ENCODE results near the gene AHRR.

The AHRR gene

DNA sequence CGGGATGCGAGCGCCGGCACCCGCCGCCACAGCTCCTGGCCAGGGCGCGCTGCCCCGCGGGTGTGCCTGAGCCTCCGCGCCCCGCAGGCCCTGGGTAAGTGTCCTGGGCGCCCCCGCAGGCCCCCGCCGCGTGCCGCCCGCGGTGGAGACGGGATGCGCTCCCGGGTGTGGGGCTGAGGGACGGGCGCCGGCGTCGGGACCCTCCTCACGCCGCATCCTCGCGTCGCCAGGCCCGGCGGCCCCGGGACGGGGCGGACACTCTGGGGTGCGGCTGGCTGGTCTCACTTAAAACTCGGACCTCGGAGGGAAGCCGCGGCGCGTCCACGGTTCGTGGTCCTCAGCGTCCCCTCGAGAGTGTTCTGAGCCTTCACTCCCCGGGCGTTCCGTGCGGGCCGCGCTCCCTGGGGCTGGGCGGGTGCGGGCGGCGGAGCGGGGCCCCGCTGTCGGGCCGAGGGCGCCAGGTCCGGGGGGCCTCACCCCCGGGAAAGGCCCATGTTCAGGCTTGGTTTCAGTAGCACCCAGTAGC is 275 bp downstream of the AHRR start:
- no peak for DNase-seq

DNA sequence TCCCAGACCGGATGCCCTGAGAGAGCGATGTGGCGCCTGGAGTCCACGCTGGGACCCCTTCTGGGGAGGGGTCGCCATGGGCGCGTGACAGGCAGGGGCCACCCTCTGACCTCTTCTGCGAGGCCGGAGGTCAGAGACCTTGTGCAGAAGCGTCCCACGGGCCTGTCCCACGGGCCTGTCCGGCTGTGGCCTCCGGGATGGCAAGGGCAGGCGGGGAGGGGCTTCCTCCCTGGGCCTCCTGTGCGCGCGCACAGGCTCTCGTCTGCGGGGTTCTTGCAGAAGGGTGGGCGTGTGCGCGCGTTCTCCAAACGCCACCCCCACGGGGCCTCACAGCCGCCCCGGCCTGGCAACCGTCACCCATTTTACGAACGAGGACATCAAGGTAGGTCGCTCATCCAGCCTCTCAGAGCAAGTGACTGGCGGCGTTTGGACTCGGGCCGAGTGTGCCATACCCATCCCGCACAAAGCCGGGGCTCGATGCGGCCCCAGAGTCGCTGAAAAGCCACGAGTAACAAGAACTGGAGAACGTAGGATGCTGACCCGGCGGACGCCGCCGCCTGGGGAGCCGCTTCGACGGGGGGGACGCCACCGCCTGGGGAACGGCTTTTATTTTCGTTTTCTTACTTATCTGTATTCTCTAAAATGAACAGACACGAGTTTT is 897 bp downstream of the AHRR start:
- no peak for DNase-seq

DNA sequence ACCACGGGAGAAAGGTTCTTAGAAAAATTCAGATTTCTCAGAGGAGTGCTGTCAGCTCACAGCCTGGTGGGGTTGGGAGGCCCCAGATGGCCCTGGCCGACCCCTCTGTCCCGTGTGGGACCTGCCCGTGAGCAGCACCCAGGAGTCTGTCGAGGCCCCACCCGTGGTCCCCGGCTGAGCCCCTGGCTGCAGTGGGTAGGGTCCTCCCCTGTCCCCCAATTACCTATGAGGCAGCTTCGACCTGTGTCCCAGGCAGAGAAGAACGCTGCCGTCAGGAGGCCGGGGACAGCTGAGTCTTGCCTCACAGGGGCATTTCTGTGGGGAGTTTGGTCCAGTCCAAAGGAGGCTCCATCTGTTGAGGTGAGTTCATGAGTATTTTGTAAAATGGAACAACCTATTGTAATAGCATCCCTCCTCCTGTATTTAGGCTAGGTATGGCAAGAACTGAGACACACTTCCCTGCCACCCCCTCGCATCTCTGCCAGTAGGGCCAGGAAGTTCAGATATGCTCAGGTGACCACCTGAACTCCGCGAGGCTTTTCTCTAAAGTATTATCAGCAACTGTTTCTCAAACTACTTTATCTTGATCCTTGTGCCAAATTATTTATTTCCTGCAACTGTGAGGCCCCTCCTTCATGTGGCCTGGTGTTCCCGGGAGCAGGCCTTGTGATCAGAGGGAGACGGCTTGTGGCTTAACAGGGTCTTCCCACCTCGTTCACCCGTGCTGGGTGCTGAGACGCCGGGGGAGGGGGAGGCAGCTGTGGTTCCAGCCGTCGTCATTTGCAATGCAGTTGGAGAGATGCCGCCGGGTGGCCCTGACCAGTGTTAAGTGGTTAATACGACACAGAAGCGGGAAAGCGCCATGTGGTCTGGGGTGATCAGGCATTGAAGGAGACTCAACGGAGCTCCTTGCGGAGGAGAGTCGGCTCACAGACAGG is 1.7 kb downstream of the AHRR start:
- no peak for DNase-seq

DNA sequence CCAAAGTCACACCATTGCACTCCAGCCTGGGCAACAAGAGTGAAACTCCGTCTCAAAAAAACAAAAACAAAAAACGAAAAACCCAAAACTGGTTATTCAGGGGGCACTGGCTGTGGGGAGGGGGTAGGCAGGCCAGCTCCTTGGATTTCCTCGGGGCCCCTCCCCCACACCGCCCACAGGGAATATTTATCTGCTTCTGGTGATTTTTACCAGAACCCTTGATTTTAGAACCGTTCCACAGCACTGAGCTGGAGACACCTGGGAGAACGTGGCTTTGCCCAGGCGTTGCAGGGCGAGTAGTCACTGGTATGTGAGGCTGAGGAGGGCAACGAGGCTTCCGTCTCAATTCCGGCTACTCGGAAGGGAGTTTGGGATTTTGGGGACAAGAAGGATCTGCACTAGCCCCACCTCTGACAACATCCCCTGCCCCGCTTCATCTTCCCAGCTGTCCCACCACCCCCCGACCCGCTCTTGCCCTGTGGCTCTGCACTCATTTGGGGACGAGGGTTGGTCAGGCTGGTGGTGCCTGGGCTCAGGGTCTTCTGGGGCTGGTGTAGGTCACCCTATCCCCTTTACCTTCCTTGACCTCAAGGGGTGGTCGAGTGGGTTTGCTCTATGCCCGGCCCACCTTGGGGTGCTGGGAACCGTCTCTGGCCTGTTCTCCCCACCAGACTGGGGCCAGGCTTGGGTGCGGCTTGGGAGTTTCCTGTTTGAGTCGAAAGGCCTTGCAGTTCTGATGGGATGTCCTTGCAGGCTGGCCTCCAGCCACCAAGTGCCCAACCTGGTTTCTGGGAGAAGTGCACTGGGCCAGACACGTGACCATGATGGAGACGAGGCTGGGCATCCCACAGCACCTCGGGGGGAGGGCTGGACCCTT is 3.5 kb downstream of the AHRR start:
- no peak for DNase-seq

DNA sequence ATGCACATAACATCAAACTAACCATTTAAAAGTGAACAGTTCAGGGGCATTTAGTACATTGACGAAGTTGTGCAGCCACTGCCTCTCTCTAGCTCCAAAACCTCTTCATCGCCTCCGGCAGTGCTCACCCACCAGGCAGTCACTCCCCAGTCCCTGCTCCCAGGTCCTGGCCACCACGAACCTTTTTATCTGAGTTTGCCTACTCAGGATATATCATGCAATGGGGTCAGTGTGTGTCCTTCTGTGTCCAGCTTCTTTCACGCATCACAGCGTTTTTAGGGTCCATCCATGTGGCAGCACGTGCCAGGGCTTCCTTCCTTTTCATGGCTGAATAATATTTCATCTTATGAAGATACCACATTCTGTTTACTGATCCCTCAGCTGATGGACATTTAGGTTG is 4.6 kb downstream of the AHRR start:
- DNase-seq: no peak

DNA sequence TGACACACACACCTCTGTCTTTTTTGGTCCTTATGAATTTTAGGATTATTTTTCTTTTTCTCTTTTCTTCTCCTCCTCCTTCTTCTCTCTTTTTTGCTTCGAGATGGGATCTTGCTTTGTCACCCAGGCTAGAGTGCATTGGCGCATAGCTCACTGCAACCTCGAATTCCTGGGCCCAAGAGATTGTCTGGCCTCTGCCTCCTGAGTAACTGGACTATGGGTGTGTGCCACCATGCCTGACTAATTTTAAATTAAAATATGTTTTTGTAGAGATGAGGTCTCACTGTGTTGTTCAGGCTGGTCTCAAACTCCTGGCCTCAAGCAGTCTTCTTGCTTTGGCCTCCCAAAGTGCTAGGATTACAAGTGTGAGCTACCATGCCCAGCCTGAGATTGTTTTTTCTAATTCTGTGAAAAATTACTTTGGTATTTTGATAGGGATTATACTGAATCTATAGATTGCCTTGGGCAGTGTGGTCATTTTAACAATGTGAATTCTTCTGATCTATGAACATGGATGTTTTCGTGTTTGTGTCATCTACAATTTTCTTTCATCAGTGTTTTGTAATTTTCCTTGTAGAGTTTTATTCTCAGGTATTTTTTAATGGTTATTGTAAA is 7.7 kb downstream of the AHRR start:
- no peak for DNase-seq

DNA sequence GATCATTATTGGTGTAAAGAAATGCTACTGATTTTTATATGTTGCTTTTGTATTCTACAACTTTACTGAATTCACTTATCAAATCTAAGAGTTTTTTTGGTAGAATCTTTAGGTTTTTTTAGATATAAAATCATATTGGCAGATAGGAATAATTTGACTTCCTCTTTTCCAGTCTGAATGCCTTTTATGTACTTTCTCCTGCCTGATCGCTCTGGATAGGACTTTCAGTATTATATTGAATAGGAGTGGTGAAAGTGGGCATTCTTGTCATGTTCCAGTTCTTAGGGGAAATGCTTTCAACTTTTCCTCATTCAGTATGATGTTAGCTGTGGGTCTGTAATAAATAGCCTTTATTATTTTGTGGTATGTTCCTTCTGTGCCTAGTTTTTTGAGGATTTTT is 8.3 kb downstream of the AHRR start:
- DNase-seq: no peak

DNA sequence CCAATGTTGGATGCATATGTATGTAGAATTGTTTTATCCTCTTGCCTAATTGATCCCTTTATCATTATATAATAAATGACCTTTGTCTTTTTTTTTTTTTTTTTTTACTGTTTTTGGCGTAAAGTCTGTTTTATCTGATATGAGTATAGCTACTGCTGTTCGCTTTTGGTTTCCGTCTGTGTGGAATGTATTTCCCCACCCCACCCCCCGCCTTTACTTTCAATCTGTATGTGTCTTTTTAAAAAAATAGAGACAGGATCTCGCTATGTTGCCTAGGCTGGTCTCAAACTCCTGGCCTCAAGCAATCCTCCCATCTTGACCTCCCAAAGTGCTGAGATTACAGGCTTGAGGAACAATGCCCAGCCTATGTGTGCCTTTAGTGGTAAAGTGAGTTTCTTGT is 11.3 kb downstream of the AHRR start:
- DNase-seq: no peak

DNA sequence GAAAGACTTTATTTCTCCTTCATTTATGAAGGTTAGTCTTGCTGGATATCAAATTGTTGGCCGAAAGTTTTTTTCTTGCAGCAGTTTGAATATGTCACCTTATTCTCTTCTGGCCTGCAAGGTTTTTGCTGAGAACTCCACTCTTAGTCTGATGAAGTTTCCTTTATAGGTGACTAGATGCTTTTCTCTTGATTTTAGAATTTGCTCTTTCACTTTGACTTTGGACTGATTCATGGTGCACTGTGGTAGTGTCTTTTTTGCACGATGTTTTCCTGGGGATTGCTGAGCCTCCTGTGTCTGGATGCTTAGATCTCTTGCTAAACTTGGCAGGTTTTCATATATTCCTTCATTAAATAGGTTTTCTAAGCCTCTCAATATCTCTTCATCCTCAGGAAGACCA is 12.4 kb downstream of the AHRR start:
- no peak for DNase-seq

DNA sequence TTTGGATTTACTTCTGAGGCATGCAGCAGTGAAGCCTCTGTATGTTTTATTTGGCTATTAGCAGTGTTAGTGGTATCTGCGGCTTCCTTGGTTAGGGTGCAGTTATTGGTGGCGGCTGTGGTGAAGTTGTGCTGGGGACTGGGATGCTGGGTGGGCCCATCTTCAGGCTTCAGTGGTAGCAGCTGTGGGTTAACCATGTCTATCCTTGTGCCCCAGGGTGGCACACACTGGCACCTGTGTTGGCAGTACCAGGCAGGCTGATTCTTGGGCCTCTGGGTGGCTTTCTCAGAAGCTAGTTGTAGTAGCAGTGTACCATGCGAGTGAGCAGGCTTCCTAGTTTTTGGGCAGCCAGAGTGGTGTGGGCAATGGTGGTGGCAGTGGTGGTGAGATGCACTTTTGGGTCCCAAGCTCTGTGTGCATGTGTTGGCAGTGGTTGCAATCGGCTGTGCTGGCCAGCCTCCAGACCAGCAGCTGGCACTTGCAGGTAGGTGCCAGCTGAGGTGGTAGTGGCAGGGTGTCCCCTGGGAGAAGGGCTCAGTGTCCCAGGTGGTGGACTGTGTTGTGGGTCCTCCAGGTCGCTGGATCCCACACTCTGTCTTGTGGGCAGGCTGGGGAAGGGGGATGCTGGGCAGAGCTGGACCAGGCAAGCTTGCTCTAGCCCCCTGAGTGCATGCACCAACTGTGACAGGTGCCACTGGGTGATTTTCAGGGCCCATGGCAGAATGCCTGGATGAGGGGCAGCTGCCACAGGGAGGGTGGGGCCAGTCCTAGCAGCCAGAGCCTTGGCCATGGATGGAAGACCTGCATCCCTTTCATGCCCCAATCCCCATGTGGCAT is 13.6 kb downstream of the AHRR start:
- DNase-seq: no peak

DNA sequence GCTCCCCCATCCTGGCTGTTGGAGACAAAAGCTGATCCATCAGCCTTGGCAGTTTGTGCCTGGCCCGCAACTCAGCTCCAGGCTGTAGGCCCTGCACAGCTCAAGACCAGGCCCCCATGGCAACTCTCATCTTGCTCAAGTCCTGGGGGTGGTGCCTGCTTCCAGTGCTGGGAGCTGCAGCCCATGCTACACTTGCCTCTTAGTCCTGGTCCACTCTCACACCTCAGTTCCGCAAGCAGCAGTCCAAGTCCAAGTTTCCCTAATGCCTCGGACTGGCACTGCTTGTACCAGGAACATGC is 14.2 kb downstream of the AHRR start:
- no peak for DNase-seq

DNA sequence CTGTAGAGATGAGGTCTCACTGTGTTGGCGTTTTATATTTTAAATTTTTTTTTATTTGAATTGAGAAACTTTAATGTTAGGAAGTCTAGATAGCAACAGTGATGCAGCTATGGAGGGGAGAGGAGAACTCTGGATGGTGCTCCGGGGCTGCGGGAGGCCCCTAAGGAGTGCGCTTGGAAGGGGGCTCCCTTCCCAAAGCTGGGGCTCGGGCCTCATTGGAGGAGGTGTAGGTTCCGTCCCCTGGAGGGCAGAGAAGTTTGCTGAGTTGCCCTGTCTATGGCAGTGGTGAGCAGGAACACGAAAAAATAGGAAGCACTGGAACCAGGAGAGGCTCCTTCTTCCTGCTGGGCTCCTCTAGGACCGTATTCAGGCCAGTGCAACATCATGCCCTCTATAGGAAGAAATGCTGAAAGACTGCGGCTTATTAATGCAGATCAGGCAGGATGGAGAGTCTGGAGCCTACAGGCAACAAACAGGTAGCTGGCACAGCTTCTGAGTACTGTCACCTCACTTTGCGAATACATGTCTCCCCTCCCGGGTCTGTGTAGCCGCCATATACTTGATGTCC is 16.1 kb downstream of the AHRR start:
- DNase-seq: no peak

DNA sequence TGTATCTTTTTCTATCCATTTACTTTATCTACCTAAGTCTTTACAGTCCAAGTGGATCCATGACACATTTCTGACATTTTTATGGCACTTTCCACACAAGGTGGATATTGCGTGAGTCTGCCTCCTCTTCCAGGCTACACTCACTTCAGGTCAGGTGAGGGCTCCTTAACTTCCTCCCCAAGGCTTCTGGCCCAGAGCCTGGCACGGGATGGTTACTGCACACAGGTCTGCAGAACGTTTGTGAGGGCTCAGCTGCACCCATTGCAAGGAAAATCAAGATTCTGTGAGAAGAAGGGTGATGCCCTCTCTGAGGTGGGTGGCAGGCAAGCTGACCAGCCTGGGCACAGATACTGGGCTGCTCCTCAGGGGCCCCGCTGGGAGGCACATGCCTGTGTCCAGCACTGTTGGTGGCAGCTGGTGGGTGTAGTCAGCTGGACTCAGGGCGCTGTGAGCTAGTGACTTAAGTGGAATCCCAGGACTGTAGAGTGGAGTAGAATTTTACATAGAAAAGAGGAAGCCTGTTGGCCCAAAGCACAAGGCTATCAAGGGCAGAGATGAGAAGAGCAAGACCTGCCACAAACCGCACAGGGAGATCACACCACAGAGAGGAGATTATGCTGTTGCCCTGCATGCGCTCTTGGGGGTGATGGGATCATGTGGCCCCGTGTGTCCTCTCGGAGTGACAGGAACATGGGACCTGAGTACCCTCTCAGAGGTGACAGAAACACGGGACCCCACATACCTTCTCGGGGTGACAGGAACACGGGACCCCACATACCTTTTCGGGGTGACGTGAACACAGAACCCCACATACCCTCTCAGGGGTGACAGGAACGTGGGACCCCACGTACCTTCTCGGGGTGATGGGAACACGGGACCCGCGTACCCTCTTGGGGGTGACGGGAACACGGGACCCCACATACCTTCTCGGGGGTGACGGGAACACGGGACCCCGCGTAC is 21.3 kb downstream of the AHRR start:
- DNase-seq: no peak

DNA sequence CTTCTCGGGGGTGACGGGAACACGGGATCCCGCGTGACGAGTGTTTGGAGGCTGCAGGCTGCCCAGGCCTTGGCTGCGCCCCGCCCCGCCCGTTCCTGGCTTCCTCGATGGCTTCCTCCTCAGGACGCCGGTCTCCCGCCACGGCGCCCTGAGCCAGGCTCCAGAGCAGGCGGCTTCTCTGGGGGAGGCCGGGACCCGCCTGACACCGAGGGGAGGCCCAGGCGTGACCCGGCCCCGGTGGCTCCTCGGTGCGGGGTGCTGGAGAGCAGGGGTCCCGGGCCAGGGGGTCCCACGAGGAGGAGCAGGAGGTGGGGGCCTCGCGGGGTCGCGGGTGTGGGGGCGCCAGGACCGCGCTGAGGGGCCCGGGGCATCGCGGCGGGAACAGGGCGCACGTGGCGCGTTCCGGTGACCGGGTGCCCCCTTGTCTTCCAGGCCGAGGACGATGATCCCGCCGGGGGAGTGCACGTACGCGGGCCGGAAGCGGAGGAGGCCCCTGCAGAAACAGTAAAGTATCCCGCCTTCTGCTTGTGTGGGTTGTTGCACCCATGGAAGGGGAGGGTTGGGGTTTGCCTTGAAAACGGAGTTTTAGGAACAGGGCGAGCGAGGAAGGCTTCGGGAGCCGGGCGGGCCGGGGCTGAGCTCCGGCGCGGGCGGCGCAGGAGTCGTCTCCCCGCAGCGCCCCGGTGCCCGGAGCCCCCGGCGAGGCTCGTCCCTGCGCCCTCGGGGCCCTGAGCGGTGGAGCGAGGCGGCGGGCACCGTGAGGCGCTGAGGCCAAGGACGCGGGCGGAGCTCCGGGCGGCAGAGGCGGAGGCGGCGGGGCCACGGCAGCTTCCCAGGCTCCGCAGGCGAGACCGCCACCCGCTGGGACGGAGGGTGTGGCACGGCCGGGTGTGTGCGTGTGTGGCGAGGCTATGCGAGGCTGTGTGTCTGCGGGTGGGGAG is 22.2 kb downstream of the AHRR start:
- DNase-seq: no peak

DNA sequence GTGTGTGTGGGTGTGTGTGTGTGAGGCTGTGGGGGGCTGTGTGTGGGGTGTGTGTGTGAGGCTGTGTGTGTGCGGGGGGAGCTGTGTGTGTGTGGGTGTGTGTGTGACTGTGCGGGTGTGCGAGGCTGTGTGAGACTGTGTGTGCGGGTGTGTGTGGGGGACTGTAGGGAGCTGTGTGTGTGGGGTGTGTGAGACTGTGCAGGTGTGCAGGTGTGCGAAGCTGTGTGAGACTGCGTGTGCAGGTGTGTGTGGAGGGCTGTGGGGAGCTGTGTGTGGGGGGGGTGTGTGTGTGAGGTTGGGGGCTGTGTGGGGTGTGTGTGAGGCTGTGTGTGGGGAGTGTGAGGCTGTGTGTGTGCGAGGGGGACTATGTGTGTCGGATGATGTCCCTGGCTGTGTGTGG is 23.2 kb downstream of the AHRR start:
- no peak for DNase-seq

DNA sequence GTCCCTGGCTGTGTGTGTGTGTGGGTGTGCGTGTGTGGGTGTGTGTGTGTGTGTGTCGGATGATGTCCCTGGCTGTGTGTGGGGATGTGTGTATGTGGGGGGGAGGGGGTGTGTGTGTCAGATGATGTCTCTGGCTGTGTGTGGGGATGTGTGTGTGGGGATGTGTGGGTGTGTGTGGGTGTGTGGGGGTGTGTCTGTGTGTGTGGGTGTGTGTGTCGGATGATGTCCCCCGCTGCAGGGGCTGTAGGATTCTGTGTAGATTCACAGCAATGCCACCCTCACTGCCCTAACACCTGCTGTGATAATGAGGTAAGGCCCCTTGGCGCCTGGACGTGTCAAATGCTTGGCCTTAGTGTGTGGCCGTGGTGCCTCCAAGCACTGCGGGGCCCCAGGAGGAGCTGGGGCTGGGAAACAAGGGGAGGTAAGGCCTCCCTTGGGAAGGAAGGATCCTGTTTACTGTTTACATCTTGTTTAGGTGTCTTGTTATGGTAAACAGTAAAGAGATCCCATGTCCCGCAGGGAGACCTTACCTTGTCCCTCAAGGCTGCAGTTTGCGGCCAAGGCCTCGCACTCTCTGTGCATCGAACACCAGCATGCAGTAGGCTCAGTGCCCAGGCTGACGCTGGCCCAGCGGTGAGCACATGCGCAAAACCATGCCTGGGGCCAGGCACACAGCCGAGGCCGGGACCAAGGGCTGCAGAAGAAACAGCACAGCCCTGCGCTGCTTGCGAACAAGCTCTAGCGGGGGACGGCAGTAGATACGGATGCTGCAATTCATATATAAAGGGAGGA is 24.1 kb downstream of the AHRR start:
- no peak for DNase-seq

DNA sequence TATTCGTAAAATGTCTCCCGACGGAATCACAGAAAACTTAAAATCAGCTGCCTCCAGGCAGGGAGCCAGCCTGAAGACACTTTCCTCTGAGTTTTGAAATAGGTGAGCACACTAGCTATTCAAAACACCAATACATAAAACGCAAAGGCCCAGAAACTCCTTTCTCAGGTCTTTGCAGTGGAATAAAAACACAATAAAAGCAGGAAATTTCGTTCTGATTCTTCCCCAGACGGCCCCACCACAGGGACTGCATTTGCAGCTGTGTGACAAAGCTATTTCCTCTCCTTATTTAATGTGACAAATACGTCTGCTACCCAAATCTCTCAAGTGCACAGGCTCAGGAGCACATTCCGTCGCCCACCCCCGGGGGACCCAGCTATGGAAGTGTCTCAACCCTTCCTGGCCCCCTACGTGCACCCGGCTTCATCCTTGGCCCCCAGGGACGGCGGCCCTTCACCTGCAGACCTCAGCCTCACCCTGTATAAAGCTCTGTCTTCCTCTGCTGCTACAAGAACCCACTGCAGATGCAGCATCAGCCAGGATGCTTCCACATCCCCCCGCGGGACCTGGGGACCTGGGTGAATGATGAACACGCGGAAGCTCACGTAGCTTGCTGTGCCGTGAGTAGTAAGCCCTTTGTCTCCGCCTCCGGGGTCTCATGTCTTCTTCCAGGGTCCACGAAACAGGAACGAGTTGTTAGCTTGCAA is 24.9 kb downstream of the AHRR start:
- no peak for DNase-seq

Measured in GDM1 (cell line).